IPS DF 19.7 (cell line): ENCODE measurements around the gene PTPRT.

Experiments used
- DNase-seq: peaks from one replicate; pipeline ENCODE4 v3.0.0-alpha.2; 2013; ENCODE audit warnings: low read depth, low spot score

The PTPRT gene

GRCh38 chr20:42401613-42402012, 788.1 kb downstream of the PTPRT start:
- no peak for DNase-seq

DNA sequence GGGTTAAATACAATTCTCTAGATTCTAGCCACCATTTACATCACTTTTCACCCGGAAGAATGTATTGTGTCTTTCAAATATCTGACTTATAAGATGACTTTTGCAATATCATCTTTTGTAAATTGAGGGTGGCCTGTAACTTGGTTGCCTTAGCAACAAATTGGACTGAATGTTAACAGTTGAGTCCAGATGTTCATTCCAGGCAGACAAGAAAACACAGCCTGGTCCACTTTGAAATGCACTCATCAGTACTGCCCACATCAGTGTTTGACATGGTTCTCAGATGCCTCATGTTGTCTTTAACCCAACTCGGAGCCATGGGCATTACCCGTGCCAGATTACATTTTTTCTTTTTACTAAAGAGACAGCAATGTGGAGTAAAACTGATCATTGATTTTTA, 789.9 kb downstream of the PTPRT start:
- DNase-seq, result no peak

- no peak for DNase-seq
Measured at GRCh38 chr20:42392442-42392841, 797.3 kb downstream of the PTPRT start.

GRCh38 chr20:42391807-42392206, 797.9 kb downstream of the PTPRT start:
- DNase-seq, result no peak

DNA sequence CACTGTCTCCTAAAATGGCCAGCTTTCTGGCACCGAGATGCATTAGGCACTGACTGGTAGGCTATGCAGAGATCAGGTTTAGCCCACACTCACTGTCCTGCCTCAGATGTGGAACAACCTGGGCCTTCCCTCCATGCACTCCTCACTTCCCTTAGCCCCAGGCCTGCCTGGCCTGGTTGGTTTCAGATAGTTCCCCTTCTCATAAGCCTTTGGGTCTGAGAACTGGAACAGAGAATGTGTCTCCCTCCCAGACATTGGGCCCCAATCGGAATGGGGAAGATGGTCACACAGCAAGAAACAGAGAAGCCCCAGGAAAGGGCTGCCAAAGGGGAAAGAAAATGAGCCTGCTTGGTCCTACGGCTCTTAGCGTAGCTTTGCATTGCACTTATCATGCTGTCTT, 809.4 kb downstream of the PTPRT start:
- no peak for DNase-seq

DNA sequence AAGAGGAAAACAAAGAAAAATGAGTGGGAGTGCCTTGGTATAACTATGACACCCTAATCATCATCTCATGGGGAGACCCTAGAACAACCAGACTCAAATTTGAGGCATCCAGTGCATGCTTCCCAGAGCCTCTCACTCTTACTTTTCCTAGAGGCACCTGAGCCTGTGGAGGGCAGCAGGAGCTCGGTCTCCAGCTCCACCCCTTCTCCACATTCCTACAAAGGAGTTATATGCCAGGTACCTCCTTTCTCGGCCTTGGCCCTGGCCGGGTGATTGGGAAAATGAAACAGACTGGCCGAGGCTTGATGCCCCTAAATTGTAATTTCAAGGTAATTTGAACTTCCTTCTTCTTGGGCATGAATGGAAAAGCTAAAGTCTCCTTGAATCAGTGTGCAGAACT, 810.3 kb downstream of the PTPRT start:
- no peak for DNase-seq

GRCh38 chr20:42378826-42379225, 810.9 kb downstream of the PTPRT start:
- DNase-seq, result no peak

DNA sequence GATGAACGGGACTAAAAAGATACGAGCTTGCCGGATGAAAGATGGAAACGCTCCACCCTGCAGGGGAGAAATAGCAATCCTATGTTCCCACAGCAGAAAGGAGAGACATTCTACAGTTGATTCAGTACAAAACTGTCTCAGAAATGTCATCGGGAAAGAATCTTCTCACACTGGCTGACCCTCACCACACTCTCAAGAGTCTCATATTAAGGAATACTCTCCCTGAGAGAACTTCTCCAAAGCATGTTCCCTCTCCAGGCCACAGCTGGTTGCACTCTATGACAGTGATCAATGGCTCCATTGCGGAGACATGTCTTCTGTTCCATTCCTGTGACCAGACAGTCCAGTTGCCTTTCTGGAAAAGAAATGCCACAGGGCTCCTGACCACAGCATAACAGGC, 813.6 kb downstream of the PTPRT start:
- DNase-seq, result no peak

- no peak for DNase-seq
Measured at GRCh38 chr20:42373049-42373448, 816.7 kb downstream of the PTPRT start.

- no peak for DNase-seq
Measured at GRCh38 chr20:42370075-42370474, 819.6 kb downstream of the PTPRT start.

DNA sequence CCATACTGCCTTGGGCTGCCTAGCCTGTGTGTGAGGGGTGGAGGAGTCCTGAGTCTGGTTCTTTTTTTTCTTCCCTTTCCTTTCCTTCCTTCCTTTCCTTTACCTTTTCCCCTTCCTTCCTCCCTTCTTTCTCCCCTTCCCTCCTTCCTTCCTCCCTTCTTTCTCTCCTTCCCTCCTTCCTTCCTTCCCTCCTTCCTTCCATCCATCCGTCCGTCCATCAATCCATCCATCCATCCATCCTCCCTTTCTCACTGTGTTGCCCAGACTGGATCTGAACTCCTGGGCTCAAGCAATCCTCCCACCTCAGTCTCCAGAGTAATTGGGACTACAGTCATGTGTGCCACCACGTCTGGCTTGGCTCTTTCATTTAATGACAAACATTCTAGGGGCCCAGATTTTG, 820.8 kb downstream of the PTPRT start:
- no peak for DNase-seq

DNA sequence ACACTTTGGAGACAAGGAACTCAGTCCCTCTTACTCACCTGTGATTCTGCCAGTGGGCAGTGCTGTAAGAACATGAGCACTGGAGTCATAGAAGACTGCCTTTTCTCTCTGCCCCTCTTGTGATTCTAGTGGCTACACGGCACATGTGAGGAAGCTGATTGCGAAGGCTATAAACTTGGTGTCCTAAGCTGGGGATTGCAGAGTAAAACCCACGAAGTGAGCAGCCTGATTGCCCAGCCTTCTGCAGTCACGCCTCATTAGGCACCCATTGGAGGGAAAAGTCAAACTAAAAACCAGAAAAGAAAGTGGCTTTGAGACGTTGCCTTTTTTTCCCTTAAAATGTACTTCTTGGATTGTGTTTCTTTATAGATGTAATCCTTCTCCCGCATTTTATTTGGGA, 823.1 kb downstream of the PTPRT start:
- DNase-seq, result no peak

DNA sequence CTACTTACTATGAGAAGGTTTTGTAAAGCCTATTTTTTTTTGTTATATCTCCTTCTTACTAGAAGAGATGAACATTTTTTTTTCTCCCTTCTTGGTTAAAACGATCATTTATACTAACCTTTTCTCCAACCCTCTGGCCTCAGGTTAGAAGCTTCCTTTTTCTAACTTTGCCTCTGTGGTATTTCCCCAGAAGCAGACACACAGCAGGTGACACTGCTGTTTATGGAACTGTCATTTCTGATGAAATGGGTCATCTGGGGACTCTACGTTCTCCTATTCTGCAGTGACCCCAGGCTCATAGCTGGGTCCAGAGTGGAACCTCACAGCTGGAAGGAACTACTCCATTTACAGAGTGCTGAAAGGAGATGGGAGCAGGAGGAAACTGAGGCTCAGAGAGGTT, 825.3 kb downstream of the PTPRT start:
- no peak for DNase-seq

DNA sequence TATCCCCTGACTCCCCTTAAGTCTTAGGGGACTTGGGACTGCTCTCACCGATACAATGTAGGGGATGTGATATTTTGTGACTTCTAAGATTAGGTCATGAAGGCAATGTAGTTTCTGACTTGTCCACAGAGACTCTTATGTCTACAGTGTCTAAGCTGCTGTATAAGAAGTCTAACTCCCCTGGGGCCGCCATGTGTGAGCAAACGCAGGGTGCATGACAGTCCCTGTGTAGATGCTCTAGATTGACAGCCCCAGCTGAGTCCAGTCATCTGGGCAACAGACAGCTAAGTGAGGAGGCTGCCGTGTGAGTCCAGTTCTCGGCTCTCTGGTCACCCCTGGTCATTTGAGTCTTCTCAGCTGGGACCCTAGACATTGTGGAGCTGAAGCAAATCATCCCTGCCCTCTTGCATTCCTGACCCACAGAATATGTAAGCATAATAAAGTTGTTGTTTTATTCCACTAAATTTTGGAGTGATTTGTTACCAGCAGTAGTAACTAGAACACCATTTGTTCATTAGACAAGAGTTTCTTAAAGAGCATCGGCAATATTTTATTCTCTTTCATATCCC, 828.2 kb downstream of the PTPRT start:
- no peak for DNase-seq

DNA sequence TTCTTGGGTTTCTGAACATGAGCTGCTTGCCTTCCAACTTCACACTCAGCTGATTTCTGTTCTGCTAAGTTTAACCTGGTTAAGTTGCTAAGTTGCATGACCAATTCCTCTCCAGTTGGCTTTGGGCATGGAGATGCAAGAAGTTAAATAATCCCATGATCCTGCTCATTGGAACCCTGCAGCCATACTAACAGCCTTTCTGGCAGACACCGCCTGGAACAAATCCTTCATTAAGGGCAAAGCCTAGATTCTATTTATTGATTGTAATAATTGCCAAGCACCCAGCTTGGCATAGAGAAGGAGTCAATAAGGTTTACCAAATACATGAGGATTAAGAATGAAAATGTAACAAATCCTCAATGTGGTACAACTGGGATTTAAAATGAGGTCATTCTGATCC, 829.1 kb downstream of the PTPRT start:
- DNase-seq, result no peak

DNA sequence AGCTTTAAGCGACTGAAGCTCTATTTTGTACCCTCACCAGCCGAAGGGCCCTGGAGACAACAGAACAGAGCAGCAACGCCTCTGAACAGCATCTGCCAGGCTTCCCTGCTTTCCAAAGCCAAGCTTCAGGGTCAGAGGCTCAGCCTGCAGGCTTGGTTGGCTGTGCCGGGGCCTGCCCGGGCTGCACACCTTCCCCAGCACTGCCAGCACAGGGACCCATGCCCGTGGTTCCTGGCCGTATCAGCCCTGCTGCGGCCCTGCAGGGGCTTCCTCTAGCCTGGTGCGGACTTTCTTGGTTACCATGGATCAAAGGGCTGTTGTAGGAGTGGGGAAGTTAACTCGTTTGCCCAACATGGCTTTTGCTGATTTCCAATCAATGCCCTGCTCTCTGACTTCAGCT, 830.1 kb downstream of the PTPRT start:
- no peak for DNase-seq

- DNase-seq, result no peak
Measured at GRCh38 chr20:42352096-42352495, 837.6 kb downstream of the PTPRT start.

GRCh38 chr20:42350521-42350920, 839.2 kb downstream of the PTPRT start:
- DNase-seq, result no peak

DNA sequence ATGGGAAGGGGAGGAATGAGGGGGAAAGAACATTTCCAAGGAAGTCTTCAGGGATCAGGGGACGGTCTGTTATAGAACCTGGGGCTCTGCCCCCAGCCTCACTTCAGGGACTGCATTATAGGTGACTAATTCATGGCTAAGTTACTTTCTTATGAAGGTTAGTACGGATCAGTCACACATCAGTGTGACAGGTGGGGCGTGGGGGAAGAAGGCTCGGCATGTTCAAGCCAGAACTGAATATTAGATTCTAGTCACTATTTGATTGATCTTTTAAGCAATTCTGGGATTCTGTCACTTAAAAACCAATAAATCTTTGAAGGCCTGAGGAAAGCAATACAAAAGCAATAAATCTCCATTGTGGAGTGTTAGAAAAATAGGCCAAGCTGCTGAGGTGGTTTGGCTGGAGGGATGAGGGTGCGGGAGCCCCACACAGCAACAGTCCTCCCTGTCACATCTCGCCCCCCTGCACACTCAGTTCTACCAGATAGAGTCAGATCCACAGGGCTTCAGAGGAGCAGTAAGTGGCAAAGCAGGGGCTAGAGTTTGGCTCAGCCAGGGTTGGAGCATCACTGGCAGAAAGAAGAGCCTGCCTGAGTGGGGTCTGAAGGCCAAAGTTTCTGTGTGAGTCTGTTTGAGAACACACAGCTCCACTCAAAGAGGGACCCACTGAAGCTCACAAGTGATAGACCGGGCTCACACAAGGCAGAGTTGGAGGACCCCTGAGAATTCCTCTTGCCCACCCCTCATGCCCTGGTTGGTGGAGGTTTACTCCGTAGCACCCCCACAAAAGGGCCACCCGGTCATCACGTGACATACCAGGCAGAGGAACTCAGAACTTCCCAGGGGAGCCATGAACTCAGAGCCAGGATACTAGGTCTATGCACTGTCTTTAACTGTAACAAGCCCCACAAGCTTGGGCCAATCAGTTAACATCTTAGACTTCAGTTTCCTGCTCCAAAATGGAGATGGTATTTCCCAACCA, 843.2 kb downstream of the PTPRT start:
- no peak for DNase-seq

DNA sequence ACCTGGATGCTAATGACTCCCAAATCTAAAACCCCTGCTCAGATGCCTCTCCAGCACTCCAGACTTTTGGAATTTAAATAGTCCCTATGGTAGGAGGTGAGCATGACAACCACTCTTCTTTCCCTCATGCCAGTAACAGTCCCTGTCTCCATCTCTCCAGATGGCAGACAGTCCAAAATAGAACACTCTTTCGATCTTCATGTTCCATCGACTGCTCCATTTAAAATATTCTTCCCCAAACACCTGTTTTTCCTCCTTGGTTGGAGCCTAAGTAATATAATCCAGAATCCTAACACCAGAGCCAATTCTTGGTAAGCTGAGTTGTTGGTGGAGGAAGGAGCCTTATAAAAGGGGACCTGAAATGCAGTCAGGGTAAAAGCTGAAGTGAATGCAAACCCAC, 848.1 kb downstream of the PTPRT start:
- DNase-seq, result no peak

- DNase-seq, result no peak
Measured at GRCh38 chr20:42340368-42340767, 849.3 kb downstream of the PTPRT start.

- DNase-seq, result no peak
Measured at GRCh38 chr20:42338294-42339201, 851.2 kb downstream of the PTPRT start.
